ENCODE measurements around the gene MAB21L4.

Gene MAB21L4

DNA sequence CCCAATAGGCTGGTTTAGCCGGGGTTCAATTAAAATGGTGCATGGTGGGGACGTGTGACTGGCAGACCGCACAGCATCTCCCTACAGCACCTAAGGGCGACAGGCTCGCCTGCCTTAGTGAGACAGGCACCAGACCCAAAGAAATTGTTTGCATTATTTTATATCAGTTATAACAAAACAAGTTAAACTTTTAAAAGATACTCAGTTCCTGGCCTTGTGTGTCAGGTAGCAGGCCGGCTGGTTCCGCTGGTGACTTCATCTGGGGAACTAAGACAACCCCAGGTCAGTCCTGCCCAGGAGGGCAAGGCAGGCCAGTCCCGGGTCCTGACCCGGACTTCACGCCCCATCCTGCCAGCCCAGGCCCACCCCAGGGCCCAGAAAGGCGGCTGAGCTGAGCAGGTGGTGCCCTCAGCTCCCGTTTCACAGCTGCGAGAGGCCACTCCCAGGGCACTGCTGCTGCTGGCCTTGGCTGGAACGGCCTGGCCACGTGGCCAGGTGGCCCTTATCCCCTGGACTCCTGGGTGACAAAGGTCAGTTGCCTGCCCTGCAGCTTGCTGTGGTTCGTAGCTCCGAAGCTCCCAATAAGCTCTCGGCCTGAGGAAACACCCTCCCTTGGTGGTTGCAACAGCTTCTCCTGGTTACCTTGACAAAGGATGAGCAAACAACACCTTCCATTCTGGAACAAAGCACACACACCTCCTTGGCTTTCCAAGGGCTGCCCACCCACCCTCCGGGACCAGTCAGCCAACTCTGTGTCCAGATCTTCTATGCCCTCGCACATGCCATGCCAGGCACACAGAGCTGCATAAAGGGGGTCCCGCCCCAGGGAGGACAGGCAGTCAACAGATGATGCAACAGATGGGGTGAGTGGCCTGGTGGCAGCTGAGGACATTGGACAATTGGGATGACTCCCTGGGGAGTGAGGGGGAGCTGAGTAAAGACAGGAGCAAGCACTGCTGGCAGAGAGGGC lies 38.6 kb downstream of the MAB21L4 start:
- H3K4me3 ChIP-seq (ENCODE audit: low read length): no peak overlapping the region
- DNase-seq (ENCODE audit: low read depth): no peak
- TF ChIP-seq, protein P1, sequence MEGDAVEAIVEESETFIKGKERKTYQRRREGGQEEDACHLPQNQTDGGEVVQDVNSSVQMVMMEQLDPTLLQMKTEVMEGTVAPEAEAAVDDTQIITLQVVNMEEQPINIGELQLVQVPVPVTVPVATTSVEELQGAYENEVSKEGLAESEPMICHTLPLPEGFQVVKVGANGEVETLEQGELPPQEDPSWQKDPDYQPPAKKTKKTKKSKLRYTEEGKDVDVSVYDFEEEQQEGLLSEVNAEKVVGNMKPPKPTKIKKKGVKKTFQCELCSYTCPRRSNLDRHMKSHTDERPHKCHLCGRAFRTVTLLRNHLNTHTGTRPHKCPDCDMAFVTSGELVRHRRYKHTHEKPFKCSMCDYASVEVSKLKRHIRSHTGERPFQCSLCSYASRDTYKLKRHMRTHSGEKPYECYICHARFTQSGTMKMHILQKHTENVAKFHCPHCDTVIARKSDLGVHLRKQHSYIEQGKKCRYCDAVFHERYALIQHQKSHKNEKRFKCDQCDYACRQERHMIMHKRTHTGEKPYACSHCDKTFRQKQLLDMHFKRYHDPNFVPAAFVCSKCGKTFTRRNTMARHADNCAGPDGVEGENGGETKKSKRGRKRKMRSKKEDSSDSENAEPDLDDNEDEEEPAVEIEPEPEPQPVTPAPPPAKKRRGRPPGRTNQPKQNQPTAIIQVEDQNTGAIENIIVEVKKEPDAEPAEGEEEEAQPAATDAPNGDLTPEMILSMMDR (conservative IDR thresholded peaks at IDR 0.05; ENCODE audit: low read depth, low read length): no peak

- TF ChIP-seq, protein P1 (conservative IDR thresholded peaks at IDR 0.05; ENCODE audit: low read depth, low read length): peak; percentile 12
- H3K4me3 ChIP-seq (ENCODE audit: low read length): no peak overlapping the region
- no peak for DNase-seq (ENCODE audit: low read depth)
Measured at GRCh38 chr2:240856151-240856980, 39.6 kb downstream of the MAB21L4 start.

DNA sequence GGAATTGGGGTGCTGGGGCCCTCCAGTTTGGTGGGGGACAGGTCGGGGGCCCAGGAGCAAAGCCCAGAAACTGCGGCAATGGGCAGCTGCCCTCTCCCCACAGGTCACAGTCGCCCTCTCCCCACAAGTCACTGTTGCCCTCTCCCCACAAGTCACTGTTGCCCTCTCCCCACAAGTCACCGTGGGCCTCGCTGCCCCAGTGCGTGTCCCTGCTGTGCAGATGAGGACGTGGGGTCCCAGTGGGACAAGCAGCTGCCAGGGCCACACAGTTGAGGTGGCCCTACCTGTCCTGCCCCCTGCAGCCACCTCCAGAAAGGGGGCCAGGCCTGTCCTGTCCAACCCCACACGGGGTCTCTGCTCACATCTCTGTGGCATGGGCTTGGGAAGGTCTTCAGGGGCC lies 40.3 kb downstream of the MAB21L4 start:
- H3K4me3 ChIP-seq (ENCODE audit: low read length): no peak overlapping the region
- DNase-seq (ENCODE audit: low read depth): no peak
- TF ChIP-seq, protein P1 (conservative IDR thresholded peaks at IDR 0.05; ENCODE audit: low read depth, low read length): no peak

DNA sequence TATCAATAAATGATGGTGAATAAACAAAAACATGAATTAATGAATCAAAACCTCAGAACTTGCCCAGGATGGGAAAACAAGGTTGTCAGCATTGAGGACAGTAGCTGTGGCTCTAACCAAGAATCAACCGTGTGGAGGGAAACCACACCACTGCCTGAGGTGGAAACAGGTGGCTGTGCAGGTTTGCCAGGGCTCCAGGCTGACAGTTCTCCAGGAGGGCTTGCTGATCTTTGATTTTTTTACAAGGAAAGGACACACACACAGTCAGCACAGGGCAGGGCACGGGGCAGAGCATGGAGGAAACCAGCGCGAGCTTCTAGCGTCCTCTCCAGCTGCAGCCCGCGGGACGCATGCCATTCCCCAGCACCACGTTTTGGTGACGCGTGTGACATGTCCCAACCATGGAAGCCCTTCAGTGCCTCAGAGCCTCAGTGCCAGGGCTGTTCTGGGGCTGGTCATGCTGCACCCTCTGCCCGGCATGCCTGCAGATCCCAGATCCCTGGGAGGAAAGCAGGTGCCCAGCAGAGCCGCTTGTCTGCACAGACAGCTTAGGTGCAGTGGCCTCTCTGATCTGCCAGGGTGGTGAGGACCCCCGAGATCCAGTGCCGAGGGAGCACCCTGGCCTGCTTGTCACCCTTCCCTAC lies 43.2 kb downstream of the MAB21L4 start:
- no peak for DNase-seq (ENCODE audit: low read depth)
- TF ChIP-seq, protein P1 (conservative IDR thresholded peaks at IDR 0.05; ENCODE audit: low read depth, low read length): no peak
- no peak overlapping the region for H3K4me3 ChIP-seq (ENCODE audit: low read length)

DNA sequence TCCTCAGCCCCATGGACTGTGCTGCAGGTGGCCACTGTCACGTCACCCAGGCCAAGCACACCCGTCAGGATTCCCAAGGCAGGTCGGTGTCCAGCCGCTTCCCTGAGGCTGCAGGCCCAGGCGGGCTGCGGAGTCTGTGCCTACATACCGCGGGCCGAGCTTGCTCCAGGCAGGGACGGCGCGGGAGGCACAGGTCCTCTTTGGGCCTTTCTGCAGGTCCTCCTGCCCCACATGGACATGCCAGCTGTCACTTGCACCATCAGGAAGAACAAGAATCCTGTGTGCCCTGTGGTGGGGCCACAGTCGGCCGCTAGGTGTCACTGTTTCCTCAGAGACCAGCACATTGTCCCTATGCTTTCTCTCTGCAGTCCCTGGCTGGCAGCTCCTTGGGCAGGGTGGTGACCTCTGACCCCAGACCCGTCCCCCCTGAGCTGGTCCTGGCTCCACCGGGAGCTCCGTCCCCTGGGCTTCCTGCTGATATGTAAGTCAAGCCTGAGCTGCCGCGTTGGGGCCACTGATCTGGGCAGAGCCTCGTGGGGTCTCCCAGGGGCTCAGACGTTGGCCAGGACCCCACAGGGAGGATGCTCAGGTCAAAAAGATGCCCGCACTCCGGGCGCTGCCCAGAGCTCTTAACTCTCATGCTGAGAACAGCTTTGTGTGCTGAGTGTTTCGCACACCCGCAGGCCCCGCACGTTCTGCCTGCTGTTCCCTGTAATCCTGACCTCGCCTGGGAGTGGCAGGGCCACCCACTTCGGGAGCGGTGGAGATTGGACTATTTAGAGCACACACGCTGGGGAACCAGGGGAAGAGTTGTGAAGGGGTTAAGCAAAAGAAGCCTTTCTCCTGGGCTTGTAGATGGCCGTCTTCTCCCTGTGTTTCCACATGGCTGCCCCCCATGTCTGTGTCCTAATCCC lies 44.6 kb downstream of the MAB21L4 start:
- TF ChIP-seq, protein P1 (conservative IDR thresholded peaks at IDR 0.05; ENCODE audit: low read depth, low read length): peak; percentile 95
- H3K4me3 ChIP-seq (ENCODE audit: low read length): no peak overlapping the region
- DNase-seq (ENCODE audit: low read depth): no peak

GRCh38 chr2:240850756-240851077 lies 45.2 kb downstream of the MAB21L4 start:
- TF ChIP-seq, protein P1 (conservative IDR thresholded peaks at IDR 0.05; ENCODE audit: low read depth, low read length): no peak
- no peak overlapping the region for H3K4me3 ChIP-seq (ENCODE audit: low read length)
- no peak for DNase-seq (ENCODE audit: low read depth)

Measured in retinal pigment epithelial cell (primary cell).